Left cardiac atrium (tissue), 4 donors: ENCODE results near the gene SLC38A1. TPM values are rescaled to one million over a fixed set of nuclear protein-coding genes. Genes with fewer than 3 reads are reported as not detected.
"Not testable (repeated sequence)": the region's sequence is repeated elsewhere in the genome, so short reads cannot be mapped to it uniquely, and the experiment has no call there.

Source experiments
- ATAC-seq, 2 donors: fragments of 200-7000 bp; cut with Tn5 transposase; one replicate each; pipeline ENCODE4 v1.9.1; 2020; ENCODE audit warnings: mild to moderate bottlenecking in 2 of 2, moderate library complexity in 2 of 2
- DNase-seq: peaks from one replicate; pipeline ENCODE4 v3.0.0-alpha.2; 2020
- intact Hi-C, 2 donors: fragments of 100-400 bp; cut with DNase I; formaldehyde crosslinking; loops; one replicate each; pipeline versions ENCODE4 v1.14.1 to v1.15.1; 2022 to 2023
- long read RNA-seq: library from polyadenylated mRNA; unstranded; transcript quantifications from one replicate; pipeline ENCODE4 v2.0.0, GENCODE V29; 2021
- total RNA-seq, 2 donors: library from RNA; stranded (reverse); fragmentation: NEBNext Ultra II Directional; extraction: Animal tissue kit (Norgen Biotek cat#: 25700); gene quantifications; one replicate each; pipeline ENCODE4 v1.2.1, GENCODE V29; 2021
- donor health status: DM: no; HTN: yes; CAD: no.
- donor health status: DM: no; HTN: yes; CAD: no; lungs with severe emphysema.
- donor health status: DM: yes; HTN: yes; CAD: no.
- donor health status: Dilated cardiomyopathy.

The SLC38A1 gene
- total RNA-seq: 100 to 1,000 TPM in 1 of 2 donors, 10 to 100 TPM in 1; 74.6 to 172 TPM
- long read RNA-seq, full-length matches to known transcripts: 181 of 299 reads
- long read RNA-seq, partial matches to known transcripts: 29 of 299 reads
- long read RNA-seq, other reads (novel, unspliced or antisense): 89 of 299 reads

GRCh38 chr12:46268583-46269428, at the start of gene SLC38A1:
TSS of gene SLC38A1 (minus strand) at chr12:46269043. CDS start at chr12:46239800, 29,243 bp downstream.
- intact Hi-C loops: loop anchor here in 1 of 2 donors (2.0 kb wide), 1 partner anchor 58 kb away; no protein-coding TSS in a partner anchor
- peak; percentile 81 to 84 for ATAC-seq
- peak; percentile 87 for DNase-seq

- intact Hi-C loops: no loop called here
- no peak for DNase-seq
- ATAC-seq: no peak
Observed at GRCh38 chr12:46318037-46318436, 49.2 kb upstream of the SLC38A1 start.

- ATAC-seq (no peak), DNase-seq (no peak)
- intact Hi-C loops: no loop called here
Observed at GRCh38 chr12:46304070-46304469, 35.2 kb upstream of the SLC38A1 start.

- no peak for DNase-seq
- intact Hi-C loops: no loop called here
- peak; percentile 41 for ATAC-seq
Observed at GRCh38 chr12:46303039-46303666, 34.3 kb upstream of the SLC38A1 start.

GRCh38 chr12:46300910-46301309, 32.1 kb upstream of the SLC38A1 start:
- intact Hi-C loops: no loop called here
- ATAC-seq (peak in 1 of 2 donors; percentile 46), DNase-seq (no peak)

GRCh38 chr12:46299851-46300250, 31.0 kb upstream of the SLC38A1 start:
- ATAC-seq (no peak), DNase-seq (no peak)
- intact Hi-C loops: no loop called here

GRCh38 chr12:46298261-46298660, 29.4 kb upstream of the SLC38A1 start:
- intact Hi-C loops: no loop called here
- no peak for ATAC-seq
- DNase-seq: no peak

GRCh38 chr12:46296822-46297221, 28.0 kb upstream of the SLC38A1 start:
- no peak for DNase-seq
- no peak for ATAC-seq
- intact Hi-C loops: no loop called here

GRCh38 chr12:46292754-46293402, 24.0 kb upstream of the SLC38A1 start:
- ATAC-seq: no peak
- DNase-seq: no peak
- intact Hi-C loops: no loop called here

GRCh38 chr12:46291953-46292352, 23.1 kb upstream of the SLC38A1 start:
- ATAC-seq, DNase-seq, intact Hi-C loops: not testable (repeated sequence)

- ATAC-seq, intact Hi-C loops: not testable (repeated sequence)
Observed at GRCh38 chr12:46285177-46285576, 16.3 kb upstream of the SLC38A1 start.

GRCh38 chr12:46282829-46283228, 14.0 kb upstream of the SLC38A1 start:
- intact Hi-C loops: no loop called here
- ATAC-seq: no peak
- no peak for DNase-seq

More at GRCh38 chr12:46285177-46285576, 16.3 kb upstream of the SLC38A1 start:
- DNase-seq: not testable (repeated sequence)

- intact Hi-C loops: no loop called here
- no peak for ATAC-seq
Observed at GRCh38 chr12:46276756-46277155, 7.9 kb upstream of the SLC38A1 start.

GRCh38 chr12:46271863-46272262, 3.0 kb upstream of the SLC38A1 start:
- intact Hi-C loops: no loop called here
- DNase-seq: no peak
- no peak for ATAC-seq

More at GRCh38 chr12:46276756-46277155, 7.9 kb upstream of the SLC38A1 start:
- DNase-seq: no peak

- DNase-seq: peak; percentile 36
- intact Hi-C loops: loop anchor here in 1 of 2 donors (2.0 kb wide), 1 partner anchor 59 kb away; no protein-coding TSS in a partner anchor
- peak; percentile 48 to 67 for ATAC-seq
Observed at GRCh38 chr12:46269429-46270241, 792 bp upstream of the SLC38A1 start.

GRCh38 chr12:46267825-46268582, 839 bp downstream of the SLC38A1 start:
- DNase-seq: peak; percentile 29
- peak; percentile 23 to 33 for ATAC-seq

GRCh38 chr12:46267575-46267824, 1.3 kb downstream of the SLC38A1 start:
- DNase-seq (no peak), ATAC-seq (peak; percentile 3 to 4)
- intact Hi-C loops: no loop called here

More at GRCh38 chr12:46267825-46268582, 839 bp downstream of the SLC38A1 start:
- intact Hi-C loops: loop anchor here in 1 of 2 donors (2.0 kb wide), 1 partner anchor 57 kb away; no protein-coding TSS in a partner anchor
